AG10803 (cell line): Measurements from ENCODE around the gene VPS45.

Experiments
- DNase-seq: peaks from one replicate; pipeline ENCODE4 v3.0.0; 2010; ENCODE audit warnings: low read depth
- H3K4me3 ChIP-seq: 2 replicates; pipeline ENCODE4 v1.5.1; 2011; ENCODE audit warnings: mild to moderate bottlenecking, low read length, control low read depth
- CTCF ChIP-seq: conservative IDR thresholded peaks from 2 replicates; pipeline ENCODE4 v1.5.1; 2011; ENCODE audit warnings: mild to moderate bottlenecking, low read length, control low read depth, inconsistent platforms

The VPS45 gene

GRCh38 chr1:150067184-150068108, at the start of gene VPS45:
Gene VPS45 (plus strand): TSS chr1:150067776. CDS start chr1:150067858, 82 bp downstream.
- TF ChIP-seq CTCF: no peak
- peak within 1 kb of the TSS; percentile 88 for H3K4me3 ChIP-seq
- DNase-seq: peak; percentile 87

GRCh38 chr1:150018165-150018564, 49.4 kb upstream of the VPS45 start:
- no peak for TF ChIP-seq CTCF
- no peak for DNase-seq
- no peak overlapping the region for H3K4me3 ChIP-seq

- no peak for DNase-seq
- TF ChIP-seq CTCF: no peak
- H3K4me3 ChIP-seq: no peak overlapping the region
Measured at GRCh38 chr1:150020711-150021110, 46.9 kb upstream of the VPS45 start.

- no peak for TF ChIP-seq CTCF
- no peak for DNase-seq
- no peak overlapping the region for H3K4me3 ChIP-seq
Measured at GRCh38 chr1:150021191-150021694, 46.3 kb upstream of the VPS45 start.

GRCh38 chr1:150022357-150022756, 45.2 kb upstream of the VPS45 start:
- no peak for TF ChIP-seq CTCF
- DNase-seq: no peak
- no peak overlapping the region for H3K4me3 ChIP-seq

- H3K4me3 ChIP-seq: no peak overlapping the region
- no peak for DNase-seq
- no peak for TF ChIP-seq CTCF
Measured at GRCh38 chr1:150024156-150024555, 43.4 kb upstream of the VPS45 start.

- DNase-seq: no peak
- no peak overlapping the region for H3K4me3 ChIP-seq
- TF ChIP-seq CTCF: no peak
Measured at GRCh38 chr1:150028322-150028721, 39.3 kb upstream of the VPS45 start.
